K562 (cell line): Measurements from ENCODE around the gene WDR54.

Experiments
- MXI1 ChIP-seq: IDR thresholded peaks from 2 replicates; pipeline ENCODE4 v1.6.1; 2011; ENCODE audit warnings: low read depth, mild to moderate bottlenecking, improper control_type of control experiment, low read length
- NR2C1 ChIP-seq, 2 experiments: fragments of 450-650 bp; IDR thresholded peaks; 2 replicates each; pipeline ENCODE4 v1.6.1; 2017; ENCODE audit warnings: mild to moderate bottlenecking in 2 of 2, antibody characterized with exemption in 1 of 2, inconsistent platforms in 1 of 2, missing compliant biosample characterization in 1 of 2, missing genetic modification characterization in 1 of 2
- RAD21 ChIP-seq, 2 experiments: fragments of 250-450 bp in 1 of 2; fragments of 450-650 bp in 1 of 2; sonication (Bioruptor Pico) in 1 of 2; formaldehyde crosslinking in 1 of 2; IDR thresholded peaks in 1 of 2; conservative IDR thresholded peaks in 1 of 2; 2 replicates each; pipeline versions ENCODE4 v1.4.0 to v1.8.0; 2020 to 2022; ENCODE audit warnings: mild to moderate bottlenecking in 2 of 2, moderate library complexity in 1 of 2
- RFX7 ChIP-seq: fragments of 250-450 bp; sonication (Bioruptor Pico); IDR thresholded peaks from 2 replicates; pipeline ENCODE4 v1.5.1; 2021; ENCODE audit warnings: mild to moderate bottlenecking
- SP2 ChIP-seq: IDR thresholded peaks from 2 replicates; pipeline ENCODE4 v1.6.1; 2011; ENCODE audit warnings: mild to moderate bottlenecking, low read depth, low read length, moderate library complexity; ENCODE audit not compliant: poor library complexity, severe bottlenecking; ENCODE audit errors: extremely low read depth
- ZNF445 ChIP-seq: fragments of 250-450 bp; sonication (Bioruptor Pico); IDR thresholded peaks from 2 replicates; pipeline ENCODE4 v1.4.0; 2020; ENCODE audit warnings: low read depth, mild to moderate bottlenecking, moderate library complexity
- TF ChIP-seq, protein P1 (sequence below): fragments of 450-650 bp; IDR thresholded peaks from 2 replicates; pipeline ENCODE4 v1.6.1; 2016; ENCODE audit warnings: low read depth
- TF ChIP-seq, protein P2 (sequence below): sonication (generic); formaldehyde crosslinking; IDR thresholded peaks from 2 replicates; pipeline ENCODE4 v1.8.1; 2023; ENCODE audit warnings: missing genetic modification reagents, mild to moderate bottlenecking, borderline replicate concordance
- TF ChIP-seq, protein P3 (sequence below): fragments of 250-450 bp; sonication (Bioruptor Pico); IDR thresholded peaks from 2 replicates; pipeline ENCODE4 v1.8.0; 2022; ENCODE audit warnings: inconsistent platforms, mild to moderate bottlenecking, moderate library complexity, borderline replicate concordance

DNA sequence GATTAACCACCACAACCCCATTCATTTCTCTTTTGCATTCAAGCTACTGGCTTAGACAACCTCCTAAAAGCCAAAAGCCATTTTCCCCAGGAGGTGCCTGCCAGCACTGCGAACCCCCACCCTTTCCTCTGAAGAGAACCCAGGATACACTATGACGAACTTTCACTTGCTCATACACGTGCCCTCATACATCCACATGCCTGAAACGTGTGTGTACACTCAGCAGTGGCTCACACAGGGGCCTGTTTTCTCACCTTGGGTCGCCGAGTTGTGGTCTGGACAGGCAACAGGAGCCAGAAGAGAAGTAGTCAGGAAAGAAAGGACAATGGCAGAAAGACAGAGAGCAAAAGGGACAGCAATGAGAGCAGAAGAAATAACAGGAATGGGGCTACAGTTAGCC lies 48.9 kb upstream of the WDR54 start:
- TF ChIP-seq MXI1 (no peak), NR2C1 (IDR thresholded peaks at IDR 0.05) (no peak), NR2C1 (tag; IDR thresholded peaks at IDR 0.05) (no peak), ZNF445 (CRISPR knock-in tag) (no peak), RFX7 (CRISPR knock-in tag) (no peak), RAD21 (CRISPR knock-in tag; conservative IDR thresholded peaks at IDR 0.05 in 1 of 2, IDR thresholded peaks at IDR 0.05 in 1 of 2) (no peak), SP2 (no peak)
- TF ChIP-seq, protein P1, sequence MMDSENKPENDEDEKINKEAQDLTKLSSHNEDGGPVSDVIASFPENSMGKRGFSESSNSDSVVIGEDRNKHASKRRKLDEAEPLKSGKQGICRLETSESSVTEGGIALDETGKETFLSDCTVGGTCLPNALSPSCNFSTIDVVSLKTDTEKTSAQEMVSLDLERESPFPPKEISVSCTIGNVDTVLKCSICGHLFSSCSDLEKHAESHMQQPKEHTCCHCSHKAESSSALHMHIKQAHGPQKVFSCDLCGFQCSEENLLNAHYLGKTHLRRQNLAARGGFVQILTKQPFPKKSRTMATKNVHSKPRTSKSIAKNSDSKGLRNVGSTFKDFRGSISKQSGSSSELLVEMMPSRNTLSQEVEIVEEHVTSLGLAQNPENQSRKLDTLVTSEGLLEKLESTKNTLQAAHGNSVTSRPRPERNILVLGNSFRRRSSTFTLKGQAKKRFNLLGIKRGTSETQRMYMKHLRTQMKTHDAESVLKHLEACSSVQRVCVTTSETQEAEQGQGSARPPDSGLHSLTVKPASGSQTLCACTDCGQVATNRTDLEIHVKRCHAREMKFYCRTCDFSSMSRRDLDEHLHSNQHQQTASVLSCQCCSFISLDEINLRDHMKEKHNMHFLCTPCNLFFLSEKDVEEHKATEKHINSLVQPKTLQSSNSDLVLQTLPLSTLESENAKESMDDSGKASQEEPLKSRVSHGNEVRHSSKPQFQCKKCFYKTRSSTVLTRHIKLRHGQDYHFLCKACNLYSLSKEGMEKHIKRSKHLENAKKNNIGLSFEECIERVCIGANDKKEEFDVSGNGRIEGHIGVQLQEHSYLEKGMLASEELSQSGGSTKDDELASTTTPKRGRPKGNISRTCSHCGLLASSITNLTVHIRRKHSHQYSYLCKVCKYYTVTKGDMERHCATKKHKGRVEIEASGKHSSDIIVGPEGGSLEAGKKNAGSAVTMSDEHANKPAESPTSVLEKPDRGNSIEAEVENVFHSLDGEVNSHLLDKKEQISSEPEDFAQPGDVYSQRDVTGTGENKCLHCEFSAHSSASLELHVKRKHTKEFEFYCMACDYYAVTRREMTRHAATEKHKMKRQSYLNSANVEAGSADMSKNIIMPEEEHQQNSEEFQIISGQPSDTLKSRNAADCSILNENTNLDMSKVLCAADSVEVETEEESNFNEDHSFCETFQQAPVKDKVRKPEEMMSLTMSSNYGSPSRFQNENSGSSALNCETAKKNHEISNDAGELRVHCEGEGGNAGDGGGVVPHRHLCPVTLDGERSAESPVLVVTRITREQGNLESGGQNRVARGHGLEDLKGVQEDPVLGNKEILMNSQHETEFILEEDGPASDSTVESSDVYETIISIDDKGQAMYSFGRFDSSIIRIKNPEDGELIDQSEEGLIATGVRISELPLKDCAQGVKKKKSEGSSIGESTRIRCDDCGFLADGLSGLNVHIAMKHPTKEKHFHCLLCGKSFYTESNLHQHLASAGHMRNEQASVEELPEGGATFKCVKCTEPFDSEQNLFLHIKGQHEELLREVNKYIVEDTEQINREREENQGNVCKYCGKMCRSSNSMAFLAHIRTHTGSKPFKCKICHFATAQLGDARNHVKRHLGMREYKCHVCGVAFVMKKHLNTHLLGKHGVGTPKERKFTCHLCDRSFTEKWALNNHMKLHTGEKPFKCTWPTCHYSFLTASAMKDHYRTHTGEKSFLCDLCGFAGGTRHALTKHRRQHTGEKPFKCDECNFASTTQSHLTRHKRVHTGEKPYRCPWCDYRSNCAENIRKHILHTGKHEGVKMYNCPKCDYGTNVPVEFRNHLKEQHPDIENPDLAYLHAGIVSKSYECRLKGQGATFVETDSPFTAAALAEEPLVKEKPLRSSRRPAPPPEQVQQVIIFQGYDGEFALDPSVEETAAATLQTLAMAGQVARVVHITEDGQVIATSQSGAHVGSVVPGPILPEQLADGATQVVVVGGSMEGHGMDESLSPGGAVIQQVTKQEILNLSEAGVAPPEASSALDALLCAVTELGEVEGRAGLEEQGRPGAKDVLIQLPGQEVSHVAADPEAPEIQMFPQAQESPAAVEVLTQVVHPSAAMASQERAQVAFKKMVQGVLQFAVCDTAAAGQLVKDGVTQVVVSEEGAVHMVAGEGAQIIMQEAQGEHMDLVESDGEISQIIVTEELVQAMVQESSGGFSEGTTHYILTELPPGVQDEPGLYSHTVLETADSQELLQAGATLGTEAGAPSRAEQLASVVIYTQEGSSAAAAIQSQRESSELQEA = no peak
- TF ChIP-seq, protein P2, sequence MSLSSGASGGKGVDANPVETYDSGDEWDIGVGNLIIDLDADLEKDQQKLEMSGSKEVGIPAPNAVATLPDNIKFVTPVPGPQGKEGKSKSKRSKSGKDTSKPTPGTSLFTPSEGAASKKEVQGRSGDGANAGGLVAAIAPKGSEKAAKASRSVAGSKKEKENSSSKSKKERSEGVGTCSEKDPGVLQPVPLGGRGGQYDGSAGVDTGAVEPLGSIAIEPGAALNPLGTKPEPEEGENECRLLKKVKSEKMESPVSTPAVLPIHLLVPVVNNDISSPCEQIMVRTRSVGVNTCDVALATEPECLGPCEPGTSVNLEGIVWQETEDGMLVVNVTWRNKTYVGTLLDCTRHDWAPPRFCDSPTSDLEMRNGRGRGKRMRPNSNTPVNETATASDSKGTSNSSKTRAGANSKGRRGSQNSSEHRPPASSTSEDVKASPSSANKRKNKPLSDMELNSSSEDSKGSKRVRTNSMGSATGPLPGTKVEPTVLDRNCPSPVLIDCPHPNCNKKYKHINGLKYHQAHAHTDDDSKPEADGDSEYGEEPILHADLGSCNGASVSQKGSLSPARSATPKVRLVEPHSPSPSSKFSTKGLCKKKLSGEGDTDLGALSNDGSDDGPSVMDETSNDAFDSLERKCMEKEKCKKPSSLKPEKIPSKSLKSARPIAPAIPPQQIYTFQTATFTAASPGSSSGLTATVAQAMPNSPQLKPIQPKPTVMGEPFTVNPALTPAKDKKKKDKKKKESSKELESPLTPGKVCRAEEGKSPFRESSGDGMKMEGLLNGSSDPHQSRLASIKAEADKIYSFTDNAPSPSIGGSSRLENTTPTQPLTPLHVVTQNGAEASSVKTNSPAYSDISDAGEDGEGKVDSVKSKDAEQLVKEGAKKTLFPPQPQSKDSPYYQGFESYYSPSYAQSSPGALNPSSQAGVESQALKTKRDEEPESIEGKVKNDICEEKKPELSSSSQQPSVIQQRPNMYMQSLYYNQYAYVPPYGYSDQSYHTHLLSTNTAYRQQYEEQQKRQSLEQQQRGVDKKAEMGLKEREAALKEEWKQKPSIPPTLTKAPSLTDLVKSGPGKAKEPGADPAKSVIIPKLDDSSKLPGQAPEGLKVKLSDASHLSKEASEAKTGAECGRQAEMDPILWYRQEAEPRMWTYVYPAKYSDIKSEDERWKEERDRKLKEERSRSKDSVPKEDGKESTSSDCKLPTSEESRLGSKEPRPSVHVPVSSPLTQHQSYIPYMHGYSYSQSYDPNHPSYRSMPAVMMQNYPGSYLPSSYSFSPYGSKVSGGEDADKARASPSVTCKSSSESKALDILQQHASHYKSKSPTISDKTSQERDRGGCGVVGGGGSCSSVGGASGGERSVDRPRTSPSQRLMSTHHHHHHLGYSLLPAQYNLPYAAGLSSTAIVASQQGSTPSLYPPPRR (CRISPR knock-in tag) = no peak
- TF ChIP-seq, protein P3, sequence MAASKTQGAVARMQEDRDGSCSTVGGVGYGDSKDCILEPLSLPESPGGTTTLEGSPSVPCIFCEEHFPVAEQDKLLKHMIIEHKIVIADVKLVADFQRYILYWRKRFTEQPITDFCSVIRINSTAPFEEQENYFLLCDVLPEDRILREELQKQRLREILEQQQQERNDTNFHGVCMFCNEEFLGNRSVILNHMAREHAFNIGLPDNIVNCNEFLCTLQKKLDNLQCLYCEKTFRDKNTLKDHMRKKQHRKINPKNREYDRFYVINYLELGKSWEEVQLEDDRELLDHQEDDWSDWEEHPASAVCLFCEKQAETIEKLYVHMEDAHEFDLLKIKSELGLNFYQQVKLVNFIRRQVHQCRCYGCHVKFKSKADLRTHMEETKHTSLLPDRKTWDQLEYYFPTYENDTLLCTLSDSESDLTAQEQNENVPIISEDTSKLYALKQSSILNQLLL (CRISPR knock-in tag) = no peak
